DND-41 (cell line): ENCODE measurements around the gene GLS.

Experiments
- ATAC-seq: fragments of 200-7000 bp; cut with Tn5 transposase; 3 replicates; pipeline ENCODE4 v1.9.1; 2021; ENCODE audit warnings: low read depth; ENCODE audit not compliant: insufficient read depth
- DNase-seq: peaks from one replicate; pipeline ENCODE4 v3.0.0-alpha.2; 2020
- H2AFZ ChIP-seq: 2 replicates; pipeline ENCODE4 v1.6.0; 2012; ENCODE audit warnings: low read depth, low read length
- H3K27ac ChIP-seq: 2 replicates; pipeline ENCODE4 v1.5.1; 2012; ENCODE audit warnings: low read length, inconsistent platforms
- H3K27me3 ChIP-seq: fragments of 200-600 bp; sonication (generic); 2 replicates; pipeline ENCODE4 v1.6.0; 2012; ENCODE audit warnings: low read length, mild to moderate bottlenecking, inconsistent platforms; ENCODE audit not compliant: insufficient read depth, poor library complexity
- H3K36me3 ChIP-seq: 2 replicates; pipeline ENCODE4 v1.5.1; 2012; ENCODE audit warnings: low read length, inconsistent platforms; ENCODE audit not compliant: insufficient read depth
- H3K4me1 ChIP-seq: 2 replicates; pipeline ENCODE4 v1.5.1; 2012; ENCODE audit warnings: mild to moderate bottlenecking, low read length; ENCODE audit not compliant: insufficient read depth
- H3K4me2 ChIP-seq: 2 replicates; pipeline ENCODE4 v1.6.0; 2012; ENCODE audit warnings: mild to moderate bottlenecking, moderate library complexity, low read length, inconsistent platforms; ENCODE audit not compliant: insufficient read depth
- H3K4me3 ChIP-seq, 2 experiments: fragments of 200-600 bp in 1 of 2; shearing (Covaris generic) in 1 of 2; 2 replicates each; pipeline ENCODE4 v1.5.1; 2012 to 2016; ENCODE audit warnings: inconsistent platforms in 2 of 2, low read length in 2 of 2, mild to moderate bottlenecking in 2 of 2, low read depth in 1 of 2, moderate library complexity in 1 of 2
- H3K79me2 ChIP-seq: 2 replicates; pipeline ENCODE4 v1.6.0; 2012; ENCODE audit warnings: low read length, inconsistent platforms; ENCODE audit not compliant: insufficient read depth
- H3K9ac ChIP-seq: 2 replicates; pipeline ENCODE4 v1.6.0; 2012; ENCODE audit warnings: low read depth, mild to moderate bottlenecking, inconsistent platforms, low read length, moderate library complexity
- H3K9me3 ChIP-seq: 2 replicates; pipeline ENCODE4 v1.5.1; 2012; ENCODE audit warnings: low read length, moderate library complexity, mild to moderate bottlenecking, inconsistent platforms; ENCODE audit not compliant: insufficient read depth, severe bottlenecking
- H4K20me1 ChIP-seq: 2 replicates; pipeline ENCODE4 v1.6.0; 2012; ENCODE audit warnings: low read length; ENCODE audit not compliant: insufficient read depth
- EZH2 ChIP-seq: IDR thresholded peaks from 3 replicates; pipeline ENCODE4 v1.6.1; 2012; ENCODE audit warnings: borderline replicate concordance, low read depth, mild to moderate bottlenecking, moderate library complexity, low read length, inconsistent platforms; ENCODE audit not compliant: severe bottlenecking
- TF ChIP-seq, protein P1 (sequence below): IDR thresholded peaks from 2 replicates; pipeline ENCODE4 v1.5.1; 2012; ENCODE audit warnings: borderline replicate concordance, low read length, moderate library complexity, mild to moderate bottlenecking; ENCODE audit not compliant: poor library complexity, severe bottlenecking; ENCODE audit errors: extremely low read depth

The GLS gene

DNA sequence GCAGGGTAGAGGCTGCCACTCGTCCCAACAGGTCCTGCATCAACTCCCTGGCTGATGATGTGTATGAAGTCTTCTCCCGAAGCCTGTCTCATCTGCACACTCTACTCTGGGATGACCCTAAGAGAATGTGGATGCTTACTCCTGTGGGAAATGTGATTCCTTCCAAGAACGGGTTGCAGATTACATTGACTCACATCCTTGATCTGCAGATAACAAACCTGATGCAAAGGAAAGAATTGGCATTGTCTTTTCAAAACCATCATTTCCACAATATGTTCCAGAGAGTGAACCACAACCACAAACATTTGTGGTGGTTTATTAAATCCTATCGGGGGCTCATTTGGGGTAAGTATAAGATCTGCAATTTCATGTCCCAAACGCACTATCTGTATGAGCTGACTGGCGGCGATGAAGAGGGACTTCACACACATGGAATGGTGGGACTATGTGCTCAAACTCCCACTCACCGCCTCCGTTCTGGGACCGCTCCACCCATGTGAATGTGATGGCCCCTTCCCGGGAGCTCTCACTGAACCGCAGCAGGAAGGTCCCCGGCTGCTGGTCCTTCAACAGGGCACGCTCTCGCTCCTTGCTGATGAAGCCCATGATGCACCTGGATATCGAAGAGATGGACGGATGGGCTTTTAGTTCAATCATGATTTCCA, 97.9 kb downstream of the GLS start:
- H3K36me3 ChIP-seq: peaks cover 95% of the 10 kb centered on the region
- no peak overlapping the region for H3K4me3 ChIP-seq
- H3K79me2 ChIP-seq: no peaks in the 10 kb centered on the region
- DNase-seq: no peak
- no peaks in the 10 kb centered on the region for H3K27me3 ChIP-seq
- H3K4me2 ChIP-seq: no peak overlapping the region
- H2AFZ ChIP-seq: no peak overlapping the region
- no peaks in the 10 kb centered on the region for H3K4me1 ChIP-seq
- ATAC-seq: no peak
- TF ChIP-seq EZH2: no peak
- TF ChIP-seq, protein P1, sequence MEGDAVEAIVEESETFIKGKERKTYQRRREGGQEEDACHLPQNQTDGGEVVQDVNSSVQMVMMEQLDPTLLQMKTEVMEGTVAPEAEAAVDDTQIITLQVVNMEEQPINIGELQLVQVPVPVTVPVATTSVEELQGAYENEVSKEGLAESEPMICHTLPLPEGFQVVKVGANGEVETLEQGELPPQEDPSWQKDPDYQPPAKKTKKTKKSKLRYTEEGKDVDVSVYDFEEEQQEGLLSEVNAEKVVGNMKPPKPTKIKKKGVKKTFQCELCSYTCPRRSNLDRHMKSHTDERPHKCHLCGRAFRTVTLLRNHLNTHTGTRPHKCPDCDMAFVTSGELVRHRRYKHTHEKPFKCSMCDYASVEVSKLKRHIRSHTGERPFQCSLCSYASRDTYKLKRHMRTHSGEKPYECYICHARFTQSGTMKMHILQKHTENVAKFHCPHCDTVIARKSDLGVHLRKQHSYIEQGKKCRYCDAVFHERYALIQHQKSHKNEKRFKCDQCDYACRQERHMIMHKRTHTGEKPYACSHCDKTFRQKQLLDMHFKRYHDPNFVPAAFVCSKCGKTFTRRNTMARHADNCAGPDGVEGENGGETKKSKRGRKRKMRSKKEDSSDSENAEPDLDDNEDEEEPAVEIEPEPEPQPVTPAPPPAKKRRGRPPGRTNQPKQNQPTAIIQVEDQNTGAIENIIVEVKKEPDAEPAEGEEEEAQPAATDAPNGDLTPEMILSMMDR: no peak
- H3K27ac ChIP-seq: no peak overlapping the region
- H4K20me1 ChIP-seq: no peaks in the 10 kb centered on the region
- no peaks in the 10 kb centered on the region for H3K9me3 ChIP-seq
- H3K9ac ChIP-seq: no peak overlapping the region

DNA sequence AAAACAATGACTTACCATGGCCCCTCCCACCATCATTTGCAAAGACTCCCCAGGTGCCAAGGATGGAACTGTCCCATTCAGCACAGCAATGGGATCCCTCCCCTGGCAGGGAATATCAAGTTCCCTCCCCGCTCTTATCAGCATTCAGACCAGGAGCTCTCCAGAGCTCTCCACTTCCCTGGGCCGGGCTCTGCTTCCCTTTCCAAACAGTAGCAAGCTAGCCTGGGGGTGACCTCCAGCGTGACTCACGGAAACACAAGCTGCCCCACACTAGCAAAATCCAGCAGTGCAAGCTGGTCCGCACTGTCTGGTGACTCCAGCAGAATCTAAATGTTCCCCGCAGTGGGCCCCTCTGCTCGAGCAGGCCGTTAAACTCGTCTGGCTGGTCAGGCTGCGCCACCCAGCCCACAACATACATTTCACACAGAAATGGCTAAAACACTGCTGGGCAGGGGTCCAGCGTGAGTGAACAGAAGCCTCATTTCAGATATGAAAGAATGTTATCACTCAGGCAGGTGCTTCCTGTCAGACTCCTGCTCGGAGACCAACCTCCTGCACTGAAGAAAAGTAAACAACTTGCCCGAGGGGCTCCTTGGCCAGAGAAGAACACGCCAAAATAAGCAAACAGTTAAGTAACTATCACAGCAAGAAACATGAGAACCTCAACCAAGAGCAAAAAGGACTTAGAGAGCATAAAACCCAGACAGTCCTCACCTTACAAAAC, 99.4 kb downstream of the GLS start:
- no peak for ATAC-seq
- no peak overlapping the region for H3K27ac ChIP-seq
- no peaks in the 10 kb centered on the region for H3K27me3 ChIP-seq
- no peak overlapping the region for H2AFZ ChIP-seq
- H3K9ac ChIP-seq: no peak overlapping the region
- H3K9me3 ChIP-seq: no peaks in the 10 kb centered on the region
- peaks cover 95% of the 10 kb centered on the region for H3K36me3 ChIP-seq
- no peaks in the 10 kb centered on the region for H4K20me1 ChIP-seq
- no peak overlapping the region for H3K4me2 ChIP-seq
- TF ChIP-seq EZH2: no peak
- TF ChIP-seq, protein P1: no peak
- no peaks in the 10 kb centered on the region for H3K79me2 ChIP-seq
- DNase-seq: no peak
- no peaks in the 10 kb centered on the region for H3K4me1 ChIP-seq
- H3K4me3 ChIP-seq: no peak overlapping the region

DNA sequence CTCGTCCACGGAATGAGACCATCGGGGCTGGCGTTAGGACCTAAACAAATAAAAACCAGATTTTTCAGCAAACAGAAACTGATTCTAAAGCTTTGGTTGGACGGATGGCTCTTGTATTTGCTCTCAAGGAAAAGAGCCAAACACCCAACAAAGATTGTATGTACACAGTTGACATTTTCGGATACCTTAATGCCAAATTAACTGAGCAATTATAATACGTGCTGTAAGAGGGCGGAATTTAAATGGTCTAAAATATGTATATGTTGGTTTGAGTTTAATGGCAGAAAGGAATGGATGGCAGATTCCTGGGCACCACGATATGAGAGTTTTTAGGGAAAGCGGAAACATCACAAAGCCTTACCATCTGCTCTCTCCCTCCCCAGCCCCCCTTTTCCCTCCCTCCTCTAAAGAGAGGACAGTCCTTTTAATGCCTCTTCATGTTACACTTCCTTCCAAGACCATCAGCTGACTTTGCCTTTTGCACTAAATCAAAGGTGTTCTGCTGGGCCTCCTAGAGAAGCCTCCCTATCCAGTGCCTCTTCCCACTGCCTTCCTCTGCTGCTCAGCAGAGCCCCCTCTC, 100.1 kb downstream of the GLS start:
- Histone ChIP-seq H3K4me3 (no peak overlapping the region), H2AFZ (no peak overlapping the region), H4K20me1 (no peaks in the 10 kb centered on the region), H3K79me2 (no peaks in the 10 kb centered on the region), H3K27ac (no peak overlapping the region), H3K4me1 (peaks cover 4% of the 10 kb centered on the region), H3K9ac (no peak overlapping the region), H3K36me3 (peaks cover 95% of the 10 kb centered on the region), H3K27me3 (no peaks in the 10 kb centered on the region), H3K4me2 (no peak overlapping the region), H3K9me3 (no peaks in the 10 kb centered on the region)
- ATAC-seq (no peak), DNase-seq (no peak)
- TF ChIP-seq EZH2: no peak

DNA sequence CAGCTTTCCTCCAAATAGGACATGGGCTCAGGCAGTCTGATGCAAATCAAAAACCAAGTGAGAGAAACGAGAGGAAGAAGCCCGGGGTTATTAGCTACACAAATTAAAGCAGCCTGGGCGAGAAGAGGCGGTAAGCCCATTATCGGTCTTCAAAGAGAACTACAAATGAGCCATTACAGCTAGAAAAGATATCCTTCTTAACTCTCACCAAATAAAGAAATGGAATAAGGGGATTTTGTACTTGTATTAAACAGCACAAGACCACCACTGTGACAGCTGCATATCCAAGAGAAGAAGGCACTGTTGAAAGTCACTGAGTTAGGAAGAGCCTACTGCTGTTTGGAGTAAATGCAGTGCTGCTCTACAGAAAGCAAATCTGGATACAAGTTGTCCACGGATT, 100.7 kb downstream of the GLS start:
- Histone ChIP-seq H3K36me3 (peaks cover 95% of the 10 kb centered on the region), H3K4me2 (no peak overlapping the region), H2AFZ (no peak overlapping the region), H4K20me1 (no peaks in the 10 kb centered on the region), H3K4me1 (peaks cover 10% of the 10 kb centered on the region), H3K9ac (no peak overlapping the region), H3K79me2 (no peaks in the 10 kb centered on the region), H3K27me3 (no peaks in the 10 kb centered on the region), H3K9me3 (no peaks in the 10 kb centered on the region), H3K27ac (no peak overlapping the region), H3K4me3 (no peak overlapping the region)
- ATAC-seq (no peak), DNase-seq (no peak)
- TF ChIP-seq EZH2: no peak
- TF ChIP-seq, protein P1: no peak
